SK-N-SH treated with all-trans-retinoic acid at 6 μM for 48 hours (cell line): ENCODE measurements around the gene LTBP3.

ENCODE experiments used
- ARNTL ChIP-seq: fragments of 450-650 bp; formaldehyde crosslinking; IDR thresholded peaks from 2 replicates; pipeline ENCODE4 v1.5.0; 2020; ENCODE audit warnings: low read depth, mild to moderate bottlenecking, moderate library complexity, borderline replicate concordance
- CSDC2 ChIP-seq: fragments of 250-450 bp; sonication (Bioruptor Pico); IDR thresholded peaks from 2 replicates; pipeline ENCODE4 v1.5.0; 2020; ENCODE audit warnings: mild to moderate bottlenecking, moderate library complexity
- PATZ1 ChIP-seq: fragments of 250-450 bp; sonication (Bioruptor Pico); IDR thresholded peaks from 2 replicates; pipeline ENCODE4 v1.8.0; 2020; ENCODE audit warnings: mild to moderate bottlenecking, moderate library complexity, borderline replicate concordance

GRCh38 chr11:65551572-65552387, 6.4 kb downstream of the LTBP3 start:
- no peak for TF ChIP-seq PATZ1 (CRISPR knock-in tag)
- TF ChIP-seq CSDC2 (CRISPR knock-in tag), result no peak
- TF ChIP-seq ARNTL (CRISPR knock-in tag), result no peak
